Measurements from ENCODE around the gene IZUMO4. TPM values are rescaled to one million over a fixed set of nuclear protein-coding genes. Genes with fewer than 3 reads are reported as not detected.

Gene IZUMO4
- total and polyA plus RNA-seq, 10 of the 15 experiments (the other 5 are each of a cell fraction or from before 2014, with no cell fraction given), result 0.53 to 27.1 (median 7.5) TPM

DNA sequence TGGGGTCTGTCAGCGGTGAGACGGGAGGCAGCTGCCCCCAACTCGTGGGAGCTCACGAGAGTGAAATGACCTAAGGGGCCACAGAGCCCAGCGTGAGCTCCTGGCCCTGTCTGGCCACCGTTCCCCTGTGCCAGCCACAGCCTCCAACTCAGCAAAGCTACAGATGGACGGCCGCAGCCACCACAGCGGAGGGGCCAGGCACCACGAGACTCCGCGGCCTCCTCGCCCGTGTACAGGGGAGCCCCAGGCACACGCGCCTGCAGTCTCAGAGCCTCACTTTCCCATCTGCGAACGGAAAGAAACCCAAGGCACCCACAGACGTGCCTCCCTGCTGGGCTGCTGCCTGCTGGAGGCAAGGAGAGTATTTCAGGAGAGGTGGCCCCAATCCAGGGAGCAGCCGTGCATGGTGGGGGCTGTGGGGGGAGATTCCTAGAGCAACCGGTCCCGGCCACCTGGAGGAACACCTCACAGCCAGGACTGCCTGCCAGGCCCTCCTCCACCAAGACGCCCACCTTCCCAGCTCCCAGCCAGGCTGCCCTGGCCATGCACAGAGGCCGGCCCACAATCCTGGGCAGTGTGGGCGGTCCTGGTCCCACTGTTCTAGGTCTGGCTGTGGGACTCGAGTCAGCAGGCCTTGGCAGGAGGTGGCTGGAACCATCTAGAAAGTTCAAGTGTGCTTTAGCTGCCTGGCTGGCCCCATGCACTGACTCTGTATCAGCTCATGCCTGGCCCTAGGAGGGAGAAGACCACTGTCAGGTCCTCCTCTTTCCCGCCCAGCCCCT is 47.6 kb upstream of the IZUMO4 start:
- peak overlapping the region; percentile 91 for H3K4me2 ChIP-seq (ENCODE audit: control insufficient read depth, insufficient read depth)
- H3K4me1 ChIP-seq (ENCODE audit: control insufficient read depth, insufficient read depth, low read length), result peaks cover 47% of the 10 kb centered on the region
- peak overlapping the region; percentile 79 for H3K27ac ChIP-seq (ENCODE audit: control insufficient read depth, insufficient read depth)
- H3K9me3 ChIP-seq (replicated peaks; ENCODE audit: control insufficient read depth, insufficient read depth, low read length), result no peaks in the 10 kb centered on the region
- no peak overlapping the region for H2AFZ ChIP-seq (ENCODE audit: control insufficient read depth, low read depth, low read length)
- ATAC-seq (no peak), DNase-seq (ENCODE audit: low read depth, low spot score) (no peak), FAIRE-seq (no peak)
- no peaks in the 10 kb centered on the region for H3K27me3 ChIP-seq (replicated peaks in 1 of 2; ENCODE audit: control insufficient read depth in 2 of 2, insufficient read depth in 2 of 2, low read length in 1 of 2)
- ChIA-PET RAD21 (ENCODE audit: unreplicated experiment) (no interaction called here), POLR2A (interaction anchor here (0.5 to 1.8 kb wide), 7 partner anchors 10 to 45 kb away, joined by 3 to 11 read pairs (median 4); no protein-coding TSS in a partner anchor), SMC1A (ENCODE audit: uncharacterized antibody, unreplicated experiment) (interaction anchor here (0.8 to 2.2 kb wide), 5 partner anchors 19 to 180 kb away, joined by 3 to 9 read pairs (median 4); no protein-coding TSS in a partner anchor), CTCF (interaction anchor here (1.0 to 2.3 kb wide), 6 partner anchors 13 to 152 kb away, joined by 3 to 7 read pairs (median 5); partner anchors contain the start of gene MOB3A)
- WGBS (ENCODE audit: insufficient coverage, insufficient replicate concordance, low lambda C conversion rate, missing lambda C conversion rate), result 8% methylated on average over 27 of the region's 27 CpGs
- H3K9ac ChIP-seq (ENCODE audit: control insufficient read depth, insufficient read depth, low read length), result peak overlapping the region; percentile 70
- peak overlapping the region; percentile 83 for H3K4me3 ChIP-seq
- peaks cover 4 to 11% of the 10 kb centered on the region in 2 experiments; a peak in 3 of 4 replicates for H3K36me3 ChIP-seq (ENCODE audit: control insufficient read depth in 2 of 2, insufficient read depth in 2 of 2, low read length in 1 of 2)
- BruUV-seq (replicated peaks), result no TSS peak
- peaks cover 14% of the 10 kb centered on the region for H4K20me1 ChIP-seq (ENCODE audit: control insufficient read depth, insufficient read depth)
- in situ Hi-C loops (cut with MboI) (no loop called here), intact Hi-C loops (cut with micrococcal nuclease; ENCODE audit: unreplicated experiment) (no loop called here)
- peaks cover 64% of the 10 kb centered on the region for H3K79me2 ChIP-seq (ENCODE audit: control insufficient read depth, insufficient read depth, low read length)
- TF ChIP-seq NKRF (conservative IDR thresholded peaks at IDR 0.05), result no peak
- no peak for TF ChIP-seq MTA2 (IDR thresholded peaks at IDR 0.05; ENCODE audit: low read depth)
- 0 out of 2 replicates have a peak, but pooled peaks have one; percentile 1 for TF ChIP-seq NR2C1 (IDR thresholded peaks at IDR 0.05)
- TF ChIP-seq HSF1 (IDR thresholded peaks at IDR 0.05; ENCODE audit: low read depth, low read length), result peak; percentile 88
- TF ChIP-seq PML (IDR thresholded peaks at IDR 0.05; ENCODE audit: low read length), result no peak
- TF ChIP-seq RELA (IDR thresholded peaks at IDR 0.05; ENCODE audit: borderline replicate concordance, partially characterized antibody), result no peak
- TF ChIP-seq POLR2A (IDR thresholded peaks at IDR 0.05; ENCODE audit: low read depth, low read length), result peak; percentile 46
- no peak for TF ChIP-seq FOXM1 (IDR thresholded peaks at IDR 0.05; ENCODE audit: low read depth, low read length)
- peak; percentile 57; the same call in 1 of the 2 replicates for TF ChIP-seq POLR2AphosphoS5 (IDR thresholded peaks at IDR 0.05; ENCODE audit: low read length)
- TF ChIP-seq IKZF1 (conservative IDR thresholded peaks at IDR 0.05), result 0 out of 2 replicates have a peak, but pooled peaks have one; percentile 18
- TF ChIP-seq, protein P1, sequence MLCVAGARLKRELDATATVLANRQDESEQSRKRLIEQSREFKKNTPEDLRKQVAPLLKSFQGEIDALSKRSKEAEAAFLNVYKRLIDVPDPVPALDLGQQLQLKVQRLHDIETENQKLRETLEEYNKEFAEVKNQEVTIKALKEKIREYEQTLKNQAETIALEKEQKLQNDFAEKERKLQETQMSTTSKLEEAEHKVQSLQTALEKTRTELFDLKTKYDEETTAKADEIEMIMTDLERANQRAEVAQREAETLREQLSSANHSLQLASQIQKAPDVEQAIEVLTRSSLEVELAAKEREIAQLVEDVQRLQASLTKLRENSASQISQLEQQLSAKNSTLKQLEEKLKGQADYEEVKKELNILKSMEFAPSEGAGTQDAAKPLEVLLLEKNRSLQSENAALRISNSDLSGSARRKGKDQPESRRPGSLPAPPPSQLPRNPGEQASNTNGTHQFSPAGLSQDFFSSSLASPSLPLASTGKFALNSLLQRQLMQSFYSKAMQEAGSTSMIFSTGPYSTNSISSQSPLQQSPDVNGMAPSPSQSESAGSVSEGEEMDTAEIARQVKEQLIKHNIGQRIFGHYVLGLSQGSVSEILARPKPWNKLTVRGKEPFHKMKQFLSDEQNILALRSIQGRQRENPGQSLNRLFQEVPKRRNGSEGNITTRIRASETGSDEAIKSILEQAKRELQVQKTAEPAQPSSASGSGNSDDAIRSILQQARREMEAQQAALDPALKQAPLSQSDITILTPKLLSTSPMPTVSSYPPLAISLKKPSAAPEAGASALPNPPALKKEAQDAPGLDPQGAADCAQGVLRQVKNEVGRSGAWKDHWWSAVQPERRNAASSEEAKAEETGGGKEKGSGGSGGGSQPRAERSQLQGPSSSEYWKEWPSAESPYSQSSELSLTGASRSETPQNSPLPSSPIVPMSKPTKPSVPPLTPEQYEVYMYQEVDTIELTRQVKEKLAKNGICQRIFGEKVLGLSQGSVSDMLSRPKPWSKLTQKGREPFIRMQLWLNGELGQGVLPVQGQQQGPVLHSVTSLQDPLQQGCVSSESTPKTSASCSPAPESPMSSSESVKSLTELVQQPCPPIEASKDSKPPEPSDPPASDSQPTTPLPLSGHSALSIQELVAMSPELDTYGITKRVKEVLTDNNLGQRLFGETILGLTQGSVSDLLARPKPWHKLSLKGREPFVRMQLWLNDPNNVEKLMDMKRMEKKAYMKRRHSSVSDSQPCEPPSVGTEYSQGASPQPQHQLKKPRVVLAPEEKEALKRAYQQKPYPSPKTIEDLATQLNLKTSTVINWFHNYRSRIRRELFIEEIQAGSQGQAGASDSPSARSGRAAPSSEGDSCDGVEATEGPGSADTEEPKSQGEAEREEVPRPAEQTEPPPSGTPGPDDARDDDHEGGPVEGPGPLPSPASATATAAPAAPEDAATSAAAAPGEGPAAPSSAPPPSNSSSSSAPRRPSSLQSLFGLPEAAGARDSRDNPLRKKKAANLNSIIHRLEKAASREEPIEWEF (IDR thresholded peaks at IDR 0.05; ENCODE audit: insufficient replicate concordance, low read depth, low read length), result no peak
- TF ChIP-seq LARP7 (IDR thresholded peaks at IDR 0.05), result 0 out of 2 replicates have a peak, but pooled peaks have one; percentile 13
- TF ChIP-seq GATAD2B (conservative IDR thresholded peaks at IDR 0.05; ENCODE audit: low read depth), result peak; percentile 23; the same call in 1 of the 2 replicates
- TF ChIP-seq SIN3A (IDR thresholded peaks at IDR 0.05; ENCODE audit: low read depth, low read length), result no peak
- TF ChIP-seq HDGF (IDR thresholded peaks at IDR 0.05), result no peak
- TF ChIP-seq MEF2A (IDR thresholded peaks at IDR 0.05; ENCODE audit: insufficient read depth, low read depth, low read length), result no peak

Data from GM12878 (cell line).